GM19328 (cell line): ENCODE data around the gene LTA.

Source experiments
- ATAC-seq: cut with Tn5 transposase; IDR thresholded peaks from one replicate; pipeline ENCODE4 v1.9.1; 2021; ENCODE audit warnings: mild to moderate bottlenecking, moderate library complexity; ENCODE audit not compliant: unreplicated experiment

Gene LTA

GRCh38 chr6:31568537-31568961, 3.5 kb upstream of the LTA start:
- ATAC-seq, result peak; percentile 74

DNA sequence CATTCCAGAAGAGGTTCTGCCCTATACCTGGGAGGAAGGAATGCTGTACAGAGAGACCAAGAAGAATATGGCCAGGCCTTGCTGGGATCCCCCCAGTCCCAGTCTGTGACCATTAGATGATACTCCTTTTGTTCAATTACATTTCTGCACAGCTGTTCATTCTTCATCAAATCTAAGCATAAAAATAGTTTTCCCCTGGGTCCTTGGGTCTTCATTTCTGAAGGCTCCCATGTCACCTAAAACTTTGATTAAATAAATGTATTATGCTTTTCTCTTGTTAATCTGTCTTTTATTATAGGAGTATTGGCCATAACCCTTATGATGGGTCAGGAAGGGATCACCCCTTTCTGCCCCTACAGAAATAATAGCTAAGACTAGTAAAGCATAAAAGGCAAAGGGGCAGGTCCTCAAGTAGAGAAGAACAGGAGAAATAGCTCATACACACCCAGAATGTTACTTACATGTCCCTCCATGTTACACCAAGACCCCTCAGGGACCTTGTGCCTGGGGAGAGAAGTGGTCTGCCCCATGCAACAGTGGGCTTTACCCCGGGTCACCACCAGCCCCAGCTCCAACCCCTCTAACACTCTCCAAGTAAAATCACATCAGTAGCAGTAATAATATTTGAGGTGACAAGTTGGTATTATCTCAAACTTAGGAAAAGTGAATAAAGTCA, 2.1 kb upstream of the LTA start:
- ATAC-seq, result no peak

DNA sequence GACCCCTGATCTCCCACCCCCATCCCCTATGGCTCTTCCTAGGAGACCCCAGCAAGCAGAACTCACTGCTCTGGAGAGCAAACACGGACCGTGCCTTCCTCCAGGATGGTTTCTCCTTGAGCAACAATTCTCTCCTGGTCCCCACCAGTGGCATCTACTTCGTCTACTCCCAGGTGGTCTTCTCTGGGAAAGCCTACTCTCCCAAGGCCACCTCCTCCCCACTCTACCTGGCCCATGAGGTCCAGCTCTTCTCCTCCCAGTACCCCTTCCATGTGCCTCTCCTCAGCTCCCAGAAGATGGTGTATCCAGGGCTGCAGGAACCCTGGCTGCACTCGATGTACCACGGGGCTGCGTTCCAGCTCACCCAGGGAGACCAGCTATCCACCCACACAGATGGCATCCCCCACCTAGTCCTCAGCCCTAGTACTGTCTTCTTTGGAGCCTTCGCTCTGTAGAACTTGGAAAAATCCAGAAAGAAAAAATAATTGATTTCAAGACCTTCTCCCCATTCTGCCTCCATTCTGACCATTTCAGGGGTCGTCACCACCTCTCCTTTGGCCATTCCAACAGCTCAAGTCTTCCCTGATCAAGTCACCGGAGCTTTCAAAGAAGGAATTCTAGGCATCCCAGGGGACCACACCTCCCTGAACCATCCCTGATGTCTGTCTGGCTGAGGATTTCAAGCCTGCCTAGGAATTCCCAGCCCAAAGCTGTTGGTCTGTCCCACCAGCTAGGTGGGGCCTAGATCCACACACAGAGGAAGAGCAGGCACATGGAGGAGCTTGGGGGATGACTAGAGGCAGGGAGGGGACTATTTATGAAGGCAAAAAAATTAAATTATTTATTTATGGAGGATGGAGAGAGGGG, 1.4 kb downstream of the LTA start:
- no peak for ATAC-seq

- ATAC-seq, result no peak
These were observed 2.3 kb downstream of the LTA start for GRCh38 chr6:31574106-31575061.

DNA sequence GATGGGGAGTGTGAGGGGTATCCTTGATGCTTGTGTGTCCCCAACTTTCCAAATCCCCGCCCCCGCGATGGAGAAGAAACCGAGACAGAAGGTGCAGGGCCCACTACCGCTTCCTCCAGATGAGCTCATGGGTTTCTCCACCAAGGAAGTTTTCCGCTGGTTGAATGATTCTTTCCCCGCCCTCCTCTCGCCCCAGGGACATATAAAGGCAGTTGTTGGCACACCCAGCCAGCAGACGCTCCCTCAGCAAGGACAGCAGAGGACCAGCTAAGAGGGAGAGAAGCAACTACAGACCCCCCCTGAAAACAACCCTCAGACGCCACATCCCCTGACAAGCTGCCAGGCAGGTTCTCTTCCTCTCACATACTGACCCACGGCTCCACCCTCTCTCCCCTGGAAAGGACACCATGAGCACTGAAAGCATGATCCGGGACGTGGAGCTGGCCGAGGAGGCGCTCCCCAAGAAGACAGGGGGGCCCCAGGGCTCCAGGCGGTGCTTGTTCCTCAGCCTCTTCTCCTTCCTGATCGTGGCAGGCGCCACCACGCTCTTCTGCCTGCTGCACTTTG, 3.3 kb downstream of the LTA start, which contains the start of gene TNF:
TNF (plus strand) TSS at position 231 of the 567 bp plus-strand sequence; CDS start at position 408, 177 bp downstream.
- no peak for ATAC-seq

DNA sequence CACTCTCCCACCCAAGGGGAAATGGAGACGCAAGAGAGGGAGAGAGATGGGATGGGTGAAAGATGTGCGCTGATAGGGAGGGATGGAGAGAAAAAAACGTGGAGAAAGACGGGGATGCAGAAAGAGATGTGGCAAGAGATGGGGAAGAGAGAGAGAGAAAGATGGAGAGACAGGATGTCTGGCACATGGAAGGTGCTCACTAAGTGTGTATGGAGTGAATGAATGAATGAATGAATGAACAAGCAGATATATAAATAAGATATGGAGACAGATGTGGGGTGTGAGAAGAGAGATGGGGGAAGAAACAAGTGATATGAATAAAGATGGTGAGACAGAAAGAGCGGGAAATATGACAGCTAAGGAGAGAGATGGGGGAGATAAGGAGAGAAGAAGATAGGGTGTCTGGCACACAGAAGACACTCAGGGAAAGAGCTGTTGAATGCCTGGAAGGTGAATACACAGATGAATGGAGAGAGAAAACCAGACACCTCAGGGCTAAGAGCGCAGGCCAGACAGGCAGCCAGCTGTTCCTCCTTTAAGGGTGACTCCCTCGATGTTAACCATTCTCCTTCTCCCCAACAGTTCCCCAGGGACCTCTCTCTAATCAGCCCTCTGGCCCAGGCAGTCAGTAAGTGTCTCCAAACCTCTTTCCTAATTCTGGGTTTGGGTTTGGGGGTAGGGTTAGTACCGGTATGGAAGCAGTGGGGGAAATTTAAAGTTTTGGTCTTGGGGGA, 4.0 kb downstream of the LTA start:
- no peak for ATAC-seq

DNA sequence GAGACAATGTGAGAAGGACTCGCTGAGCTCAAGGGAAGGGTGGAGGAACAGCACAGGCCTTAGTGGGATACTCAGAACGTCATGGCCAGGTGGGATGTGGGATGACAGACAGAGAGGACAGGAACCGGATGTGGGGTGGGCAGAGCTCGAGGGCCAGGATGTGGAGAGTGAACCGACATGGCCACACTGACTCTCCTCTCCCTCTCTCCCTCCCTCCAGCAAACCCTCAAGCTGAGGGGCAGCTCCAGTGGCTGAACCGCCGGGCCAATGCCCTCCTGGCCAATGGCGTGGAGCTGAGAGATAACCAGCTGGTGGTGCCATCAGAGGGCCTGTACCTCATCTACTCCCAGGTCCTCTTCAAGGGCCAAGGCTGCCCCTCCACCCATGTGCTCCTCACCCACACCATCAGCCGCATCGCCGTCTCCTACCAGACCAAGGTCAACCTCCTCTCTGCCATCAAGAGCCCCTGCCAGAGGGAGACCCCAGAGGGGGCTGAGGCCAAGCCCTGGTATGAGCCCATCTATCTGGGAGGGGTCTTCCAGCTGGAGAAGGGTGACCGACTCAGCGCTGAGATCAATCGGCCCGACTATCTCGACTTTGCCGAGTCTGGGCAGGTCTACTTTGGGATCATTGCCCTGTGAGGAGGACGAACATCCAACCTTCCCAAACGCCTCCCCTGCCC, 4.9 kb downstream of the LTA start:
- ATAC-seq, result no peak

GRCh38 chr6:31577579-31577966, 5.5 kb downstream of the LTA start:
- no peak for ATAC-seq

GRCh38 chr6:31578184-31579118, 6.4 kb downstream of the LTA start:
- no peak for ATAC-seq

DNA sequence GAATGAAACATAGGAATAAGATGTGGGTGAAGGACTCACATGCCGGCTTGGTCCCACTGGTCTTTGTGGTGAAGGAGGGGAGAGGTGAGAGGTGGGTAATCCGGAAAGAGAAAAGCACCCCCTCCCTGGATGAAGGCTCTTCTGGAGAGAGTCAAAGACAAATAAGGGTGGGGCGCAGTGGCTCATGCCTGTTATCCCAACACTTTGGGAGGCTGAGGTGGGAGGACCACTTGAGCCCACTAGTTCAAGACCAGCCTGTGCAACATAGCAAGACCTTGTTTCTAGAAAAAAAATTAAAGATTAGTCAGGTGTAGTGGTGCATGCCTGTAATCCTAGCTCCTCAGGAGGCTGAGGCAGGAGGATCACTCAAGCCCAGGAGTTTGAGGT, 7.0 kb downstream of the LTA start:
- ATAC-seq, result no peak

DNA sequence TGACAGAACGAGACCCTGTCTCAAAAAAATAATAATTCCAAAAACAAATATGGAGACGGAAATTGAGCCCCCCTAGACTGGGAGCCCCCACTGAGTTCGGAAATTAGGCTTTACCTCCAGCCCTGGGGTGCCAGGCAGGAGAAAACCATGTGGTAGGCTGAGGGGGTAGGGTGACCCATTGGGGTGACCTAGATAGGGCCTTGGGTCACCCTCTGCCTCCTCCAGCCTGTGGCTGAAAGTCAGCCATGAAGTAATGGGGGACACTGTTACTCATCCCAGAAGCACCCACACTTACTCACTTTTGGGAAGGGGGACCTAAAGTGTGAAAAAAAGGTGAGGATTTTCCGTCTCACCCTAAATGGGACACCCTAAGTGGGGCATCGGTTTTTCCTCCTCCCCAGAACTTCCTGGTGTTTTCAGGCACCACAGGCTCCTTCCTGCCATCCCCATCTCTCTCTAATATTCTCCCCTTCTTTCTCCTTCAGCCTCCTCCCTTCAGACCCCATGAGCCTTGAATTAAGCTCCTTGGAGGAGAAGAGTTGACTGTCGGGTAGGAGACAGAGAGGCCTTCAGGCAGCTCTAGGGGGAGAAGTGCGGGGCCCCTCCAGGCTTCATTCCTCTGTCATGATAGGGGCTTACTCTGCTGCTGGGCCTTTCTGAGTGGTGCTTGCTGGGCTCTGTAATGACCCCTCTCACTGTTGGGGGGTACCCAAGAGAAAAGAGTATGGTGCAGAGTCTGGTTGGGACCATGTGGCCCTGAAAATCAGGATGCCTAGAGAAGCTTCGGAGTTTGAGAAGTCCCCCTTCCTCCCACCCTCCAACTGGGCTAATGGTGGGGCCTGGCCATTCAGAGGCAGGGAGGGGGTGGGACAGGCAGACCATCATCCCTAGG, 7.7 kb downstream of the LTA start:
- ATAC-seq, result no peak

DNA sequence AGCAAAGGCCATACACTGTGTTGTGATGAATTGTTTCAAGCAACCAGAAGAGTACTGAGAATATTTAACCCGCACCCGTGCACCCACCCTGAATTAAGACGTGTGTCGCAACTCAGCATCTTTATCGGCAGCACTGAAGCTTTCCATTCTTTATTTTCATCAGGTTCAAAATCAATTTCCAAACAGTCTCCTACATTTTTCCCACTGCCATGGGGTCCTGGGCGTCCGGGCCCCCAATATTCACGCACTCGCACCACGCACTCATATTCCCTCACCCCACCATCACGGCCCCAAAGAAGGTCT, 8.3 kb downstream of the LTA start:
- ATAC-seq, result no peak

DNA sequence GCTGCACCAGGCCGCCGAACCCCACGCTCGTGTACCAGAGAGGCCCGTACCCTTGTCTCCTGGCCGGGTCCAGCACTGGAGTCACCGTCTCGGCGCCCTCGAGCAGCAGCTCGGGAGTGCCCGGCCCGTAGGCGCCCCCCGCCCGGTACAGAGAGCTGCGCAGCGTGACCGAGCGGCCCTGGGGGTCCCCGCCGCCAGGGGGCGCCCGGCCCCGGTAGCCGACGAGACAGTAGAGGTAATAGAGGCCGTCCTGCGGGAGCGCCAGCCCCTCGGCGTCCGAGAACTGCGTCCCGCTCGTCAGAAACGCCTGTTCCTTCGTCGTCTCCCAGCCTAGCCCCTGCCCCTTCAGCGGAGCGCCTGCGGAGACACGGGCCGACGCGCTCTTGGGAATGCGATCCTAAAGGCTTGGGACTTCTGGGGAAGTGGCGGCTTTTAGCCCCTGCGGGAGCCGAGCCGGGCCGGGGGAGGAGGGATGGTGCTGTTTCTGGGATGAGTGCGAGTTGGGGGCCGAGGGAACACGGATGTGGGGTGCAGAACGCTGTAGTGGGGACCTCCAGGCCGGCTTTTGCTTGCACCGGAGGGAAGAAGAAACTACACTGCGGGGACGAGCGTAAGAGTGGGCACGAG, 8.8 kb downstream of the LTA start:
- ATAC-seq, result peak; percentile 42

DNA sequence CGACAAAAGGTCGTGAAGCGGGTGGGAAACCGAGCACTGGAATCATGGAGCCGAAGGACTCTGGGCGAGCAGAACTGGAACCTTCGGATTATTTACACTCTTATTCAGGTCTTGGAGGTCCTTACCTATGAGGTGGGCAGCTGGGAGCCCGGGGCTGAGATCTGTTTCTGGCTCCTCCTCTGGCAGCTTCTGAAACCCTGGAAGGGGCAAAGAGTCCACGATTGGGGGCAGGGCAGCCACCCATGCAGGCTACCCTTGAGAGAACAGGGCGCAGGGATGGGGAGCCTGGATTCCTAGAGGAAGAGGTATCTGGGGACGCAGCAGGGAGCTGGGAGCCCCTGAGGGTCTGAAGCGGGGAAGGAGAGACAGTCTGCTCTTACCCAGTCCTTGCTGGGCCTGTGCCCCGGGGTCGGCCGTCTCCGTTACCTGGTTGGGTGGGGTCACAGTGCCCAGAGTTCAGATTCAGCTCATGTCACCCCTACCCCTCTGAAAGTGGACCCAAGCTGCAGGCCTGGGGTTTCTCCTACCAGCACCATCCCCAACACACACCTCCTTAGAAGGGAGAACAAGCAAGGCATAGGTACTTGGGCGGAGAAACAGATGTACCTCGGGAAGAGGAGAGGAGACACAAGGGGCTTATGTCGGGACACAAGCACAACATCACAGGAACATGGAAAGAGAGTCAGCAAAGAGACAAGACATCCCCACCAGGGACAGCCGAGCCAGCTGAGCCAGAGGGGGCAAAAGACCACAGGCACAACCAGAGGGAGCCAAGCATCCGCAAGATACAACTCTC, 9.5 kb downstream of the LTA start:
- no peak for ATAC-seq

- no peak for ATAC-seq
These were observed 10.1 kb downstream of the LTA start, which contains the start of gene LTB for GRCh38 chr6:31582230-31582643. Gene LTB (minus strand): TSS chr6:31582424. CDS start chr6:31582417, 7 bp downstream.

DNA sequence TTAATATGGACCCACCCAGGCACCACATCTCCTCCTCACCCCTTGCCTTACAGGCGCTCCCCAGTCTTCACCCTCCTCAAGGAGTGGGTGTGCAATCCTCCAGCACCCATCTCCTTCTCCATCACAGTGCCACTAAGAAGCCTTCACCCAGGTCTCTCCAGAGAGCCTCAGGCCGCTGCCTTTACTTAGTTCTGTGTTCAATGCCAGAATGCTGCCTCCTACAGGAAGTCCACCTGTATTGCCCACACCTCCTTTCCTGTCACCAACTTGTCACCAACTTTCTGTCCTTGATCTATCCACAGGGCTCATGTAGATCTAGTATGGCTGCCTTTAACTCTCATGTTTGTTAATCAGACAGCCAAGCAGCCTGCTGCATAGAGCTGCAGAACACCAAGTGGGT, 13.4 kb downstream of the LTA start:
- no peak for ATAC-seq
